OCI-LY1 (cell line): ENCODE measurements around the gene PRXL2A.
A peak's percentile ranks its signal among the peaks of the same experiment; 100 is the strongest.

Source experiments
- H2AFZ ChIP-seq: fragments of 200-600 bp; sonication (generic), shearing (Covaris generic); 2 replicates; pipeline ENCODE4 v1.6.0; 2014; ENCODE audit warnings: antibody characterized with exemption, mild to moderate bottlenecking, low read length
- H3F3A ChIP-seq: fragments of 200-600 bp; sonication (generic), shearing (Covaris generic); 2 replicates; pipeline ENCODE4 v1.6.0; 2014; ENCODE audit warnings: mild to moderate bottlenecking, antibody characterized with exemption, low read length, moderate library complexity; ENCODE audit not compliant: insufficient read depth
- H3K27ac ChIP-seq: fragments of 200-600 bp; sonication (generic); 2 replicates; pipeline ENCODE4 v1.5.1; 2014; ENCODE audit warnings: low read length, mixed run types, mild to moderate bottlenecking, low read depth; ENCODE audit not compliant: poor library complexity, severe bottlenecking
- H3K27me3 ChIP-seq: fragments of 200-600 bp; sonication (generic); 2 replicates; pipeline ENCODE4 v1.6.0; 2014; ENCODE audit warnings: antibody characterized with exemption, mild to moderate bottlenecking, low read length, moderate library complexity; ENCODE audit not compliant: insufficient read depth
- H3K36me3 ChIP-seq: fragments of 200-600 bp; sonication (generic); 2 replicates; pipeline ENCODE4 v1.6.1; 2014; ENCODE audit warnings: mild to moderate bottlenecking, antibody characterized with exemption, low read length, moderate library complexity, mixed read lengths; ENCODE audit not compliant: insufficient read depth
- H3K4me1 ChIP-seq: fragments of 200-600 bp; sonication (generic); 2 replicates; pipeline ENCODE4 v1.5.1; 2014; ENCODE audit warnings: mild to moderate bottlenecking, low read length, moderate library complexity; ENCODE audit not compliant: insufficient read depth, severe bottlenecking
- H3K4me2 ChIP-seq: fragments of 200-600 bp; sonication (generic), shearing (Covaris generic); 2 replicates; pipeline ENCODE4 v1.6.1; 2014; ENCODE audit warnings: low read length
- H3K4me3 ChIP-seq: fragments of 200-600 bp; sonication (generic); 2 replicates; pipeline ENCODE4 v1.5.1; 2014; ENCODE audit warnings: low read length, low read depth, mild to moderate bottlenecking, mixed read lengths; ENCODE audit not compliant: poor library complexity, severe bottlenecking
- H3K79me2 ChIP-seq: fragments of 200-600 bp; shearing (Covaris generic); 2 replicates; pipeline ENCODE4 v1.6.1; 2016; ENCODE audit warnings: mixed run types, low read length, mixed read lengths; ENCODE audit not compliant: insufficient read depth
- H3K9ac ChIP-seq: fragments of 200-600 bp; sonication (generic), shearing (Covaris generic); 2 replicates; pipeline ENCODE4 v1.6.1; 2014; ENCODE audit warnings: mild to moderate bottlenecking, low read length, mixed read lengths
- H3K9me2 ChIP-seq: fragments of 200-600 bp; sonication (generic), shearing (Covaris generic); 2 replicates; pipeline ENCODE4 v1.6.1; 2014; ENCODE audit warnings: low read depth, mild to moderate bottlenecking, low read length, mixed read lengths
- H3K9me3 ChIP-seq: fragments of 200-600 bp; shearing (Covaris generic); 2 replicates; pipeline ENCODE4 v1.6.1; 2014; ENCODE audit warnings: low read length, mixed read lengths
- H4K20me1 ChIP-seq: fragments of 200-600 bp; sonication (generic), shearing (Covaris generic); 2 replicates; pipeline ENCODE4 v1.6.0; 2016; ENCODE audit warnings: mild to moderate bottlenecking, low read length; ENCODE audit not compliant: insufficient read depth
- CTCF ChIP-seq: fragments of 200-600 bp; sonication (generic), shearing (Covaris generic); IDR thresholded peaks from 2 replicates; pipeline ENCODE4 v1.5.1; 2017; ENCODE audit warnings: mild to moderate bottlenecking, antibody characterized with exemption, low read length, moderate library complexity, mixed read lengths
- EZH2 ChIP-seq: fragments of 200-600 bp; sonication (generic), shearing (Covaris generic); IDR thresholded peaks from 2 replicates; pipeline ENCODE4 v1.8.0; 2017; ENCODE audit warnings: borderline replicate concordance, mixed run types, mild to moderate bottlenecking, antibody characterized with exemption, low read length, moderate library complexity, mixed read lengths

Gene PRXL2A

DNA sequence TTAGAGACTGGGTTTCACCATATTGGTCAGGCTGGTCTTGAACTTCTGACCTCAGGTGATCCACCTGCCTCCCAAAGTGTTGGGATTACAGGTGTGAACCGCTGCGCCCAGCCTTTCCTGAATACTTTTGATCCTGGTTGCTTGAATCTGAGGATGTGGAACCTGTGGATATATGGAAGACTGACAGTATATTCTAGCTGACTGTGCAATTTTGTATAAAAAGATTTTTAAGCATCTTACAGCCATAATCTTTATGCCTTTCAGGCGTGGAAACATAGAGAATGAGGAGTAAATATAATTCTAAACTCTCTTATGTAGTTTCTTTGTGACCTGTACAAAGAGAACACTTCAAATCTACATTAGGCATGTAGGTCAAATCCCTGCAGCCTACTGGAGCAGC lies 61.9 kb downstream of the PRXL2A start:
- Histone ChIP-seq H3K4me2 (0 out of 2 replicates have a peak overlapping the region, but pooled peaks have one; percentile 32), H3K79me2 (peaks cover 39% of the 10 kb centered on the region), H3K36me3 (peaks cover 30% of the 10 kb centered on the region), H3K9me2 (no peaks in the 10 kb centered on the region), H3K4me3 (no peak overlapping the region), H3F3A (peaks cover 9% of the 10 kb centered on the region; the same call in 1 of the 2 replicates), H4K20me1 (no peaks in the 10 kb centered on the region), H3K4me1 (peaks cover 93% of the 10 kb centered on the region), H3K9ac (peak overlapping the region; percentile 43; the same call in 1 of the 2 replicates), H3K27ac (peak overlapping the region; percentile 97), H3K27me3 (no peaks in the 10 kb centered on the region), H2AFZ (no peak overlapping the region), H3K9me3 (no peaks in the 10 kb centered on the region)
- no peak for TF ChIP-seq CTCF
- TF ChIP-seq EZH2, result no peak

- Histone ChIP-seq H3K4me2 (peak overlapping the region; percentile 32; the same call in 1 of the 2 replicates), H3K9me2 (no peaks in the 10 kb centered on the region), H2AFZ (no peak overlapping the region), H3K27me3 (no peaks in the 10 kb centered on the region), H3K9ac (peak overlapping the region; percentile 43), H3K36me3 (peaks cover 30% of the 10 kb centered on the region), H3F3A (peaks cover 7% of the 10 kb centered on the region; the same call in 1 of the 2 replicates), H3K79me2 (peaks cover 36% of the 10 kb centered on the region), H4K20me1 (no peaks in the 10 kb centered on the region), H3K4me3 (no peak overlapping the region), H3K4me1 (peaks cover 85% of the 10 kb centered on the region), H3K9me3 (no peaks in the 10 kb centered on the region), H3K27ac (peak overlapping the region; percentile 97)
- TF ChIP-seq CTCF, result no peak
- TF ChIP-seq EZH2, result no peak
Observed at GRCh38 chr10:80471001-80471400, 62.6 kb downstream of the PRXL2A start.

GRCh38 chr10:80471715-80472233 lies 63.4 kb downstream of the PRXL2A start:
- H3K27ac ChIP-seq, result peak overlapping the region; percentile 97

More at GRCh38 chr10:80471715-80472233, 63.4 kb downstream of the PRXL2A start:
- peaks cover 34% of the 10 kb centered on the region for H3K79me2 ChIP-seq
- H3K4me3 ChIP-seq, result peak overlapping the region; percentile 7
- peaks cover 7% of the 10 kb centered on the region; the same call in 1 of the 2 replicates for H3F3A ChIP-seq
- H3K4me1 ChIP-seq, result peaks cover 78% of the 10 kb centered on the region
- no peaks in the 10 kb centered on the region for H4K20me1 ChIP-seq
- no peak overlapping the region for H2AFZ ChIP-seq
- H3K9ac ChIP-seq, result peak overlapping the region; percentile 43; the same call in 1 of the 2 replicates
- peaks cover 32% of the 10 kb centered on the region for H3K36me3 ChIP-seq
- H3K9me3 ChIP-seq, result no peaks in the 10 kb centered on the region
- peak overlapping the region; percentile 32 for H3K4me2 ChIP-seq
- TF ChIP-seq CTCF (no peak), EZH2 (no peak)
- H3K27me3 ChIP-seq, result no peaks in the 10 kb centered on the region
- H3K9me2 ChIP-seq, result no peaks in the 10 kb centered on the region
